ENCODE results near the gene CMSS1.

Gene CMSS1

DNA sequence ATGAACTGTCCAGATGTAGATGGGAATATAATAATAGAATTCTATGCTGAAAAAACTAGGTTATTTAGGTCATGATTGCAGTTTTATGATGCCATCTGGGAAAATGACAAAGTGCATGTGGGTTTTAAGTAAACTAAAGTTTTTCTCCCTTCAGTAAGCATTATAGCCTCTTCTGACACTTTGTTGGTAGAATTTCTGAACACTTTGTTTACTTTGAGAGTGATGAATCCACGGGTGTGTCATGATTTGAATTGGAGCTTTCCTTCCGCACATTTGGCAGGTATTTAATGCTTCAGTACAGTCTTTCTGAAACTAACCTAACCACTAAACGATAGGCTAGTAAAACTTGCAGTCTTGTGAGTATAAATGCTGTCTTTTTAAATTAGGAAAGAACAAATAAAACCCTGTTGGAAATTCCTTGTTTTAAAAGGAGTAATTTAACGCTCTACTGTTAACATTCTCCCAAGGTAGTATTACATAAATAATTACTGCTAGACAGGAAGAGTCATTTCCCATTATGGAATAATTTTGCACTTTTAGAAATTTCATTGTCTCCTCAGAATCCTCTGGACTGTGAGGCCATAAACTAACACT lies 289.7 kb downstream of the CMSS1 start:
- no peak overlapping the region for H2BK120ac ChIP-seq (ENCODE audit: insufficient read depth, low read length, poor library complexity)
- H3K4me3 ChIP-seq (ENCODE audit: low read depth, low read length) = no peak overlapping the region
- H3K79me1 ChIP-seq (ENCODE audit: low read length) = no peaks in the 10 kb centered on the region
- H2BK5ac ChIP-seq (ENCODE audit: low read depth, low read length, poor library complexity) = no peak overlapping the region
- H3K9me3 ChIP-seq (ENCODE audit: insufficient read depth, low read depth, low read length) = no peaks in the 10 kb centered on the region
- H3K4me2 ChIP-seq (ENCODE audit: low read length) = no peak overlapping the region
- H2AK5ac ChIP-seq (ENCODE audit: low read length) = no peak overlapping the region
- H2AFZ ChIP-seq (ENCODE audit: insufficient read depth, low read length, poor library complexity) = no peak overlapping the region
- no peak overlapping the region for H2BK12ac ChIP-seq (ENCODE audit: low read length)
- H3K4me1 ChIP-seq (ENCODE audit: control insufficient read depth in 1 of 2, insufficient read depth in 2 of 2, low read length in 2 of 2) = peaks cover 2% of the 10 kb centered on the region in 2 experiments
- H3K4ac ChIP-seq (ENCODE audit: low read depth, low read length) = no peak overlapping the region
- no peak for DNase-seq
- WGBS (ENCODE audit: extremely low coverage, insufficient coverage, insufficient read length) = no CpG with 5 or more reads among the region's 4 CpGs
- H4K12ac ChIP-seq (ENCODE audit: low read depth, low read length) = no peak overlapping the region
- no peak overlapping the region for H3K18ac ChIP-seq (ENCODE audit: low read length)
- H3K14ac ChIP-seq (ENCODE audit: low read length) = no peak overlapping the region
- H3K36me3 ChIP-seq (ENCODE audit: control insufficient read depth in 1 of 2, insufficient read depth in 2 of 2, low read length in 2 of 2) = no peaks in the 10 kb centered on the region
- no peak overlapping the region for H3K9ac ChIP-seq (ENCODE audit: low read length)
- no peak overlapping the region for H4K91ac ChIP-seq (ENCODE audit: low read depth, low read length)
- no peak overlapping the region for H3K23ac ChIP-seq (ENCODE audit: low read length)
- H3K79me2 ChIP-seq (ENCODE audit: control insufficient read depth, insufficient read depth, low read length, poor library complexity) = no peaks in the 10 kb centered on the region
- no peak overlapping the region for H3K27ac ChIP-seq (ENCODE audit: low read depth, low read length)
- no peak overlapping the region for H4K8ac ChIP-seq (ENCODE audit: low read depth, low read length)
- no peaks in the 10 kb centered on the region for H3K27me3 ChIP-seq (ENCODE audit: insufficient read depth, low read length)

GRCh38 chr3:100108464-100109079 lies 290.9 kb downstream of the CMSS1 start:
- no peak overlapping the region for H2BK12ac ChIP-seq (ENCODE audit: low read length)

DNA sequence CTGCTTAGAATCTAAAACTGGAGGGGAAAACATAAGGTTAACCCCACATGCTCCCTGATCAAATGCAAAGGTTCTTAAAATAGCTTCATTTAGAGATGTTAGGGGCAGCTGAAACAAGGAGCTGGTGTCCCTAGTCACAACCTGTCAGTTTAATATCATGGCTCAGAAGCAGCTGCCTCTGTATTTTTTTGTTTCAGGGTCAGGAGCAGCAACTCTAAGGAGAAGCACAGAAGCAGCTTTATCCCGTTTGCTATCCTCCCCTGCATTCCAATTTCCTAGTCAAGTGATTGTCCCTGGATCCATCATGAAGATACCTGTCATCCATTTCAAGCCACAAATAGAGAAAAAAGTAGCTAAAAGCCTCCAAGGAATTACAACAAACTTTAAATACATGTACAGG lies 292.5 kb downstream of the CMSS1 start:
- H3K9ac ChIP-seq (ENCODE audit: low read length) = no peak overlapping the region
- H3K4me1 ChIP-seq (ENCODE audit: control insufficient read depth in 1 of 2, insufficient read depth in 2 of 2, low read length in 2 of 2) = no peaks in the 10 kb centered on the region
- no peaks in the 10 kb centered on the region for H3K79me2 ChIP-seq (ENCODE audit: control insufficient read depth, insufficient read depth, low read length, poor library complexity)
- H4K8ac ChIP-seq (ENCODE audit: low read depth, low read length) = no peak overlapping the region
- H3K27me3 ChIP-seq (ENCODE audit: insufficient read depth, low read length) = no peaks in the 10 kb centered on the region
- H2AK5ac ChIP-seq (ENCODE audit: low read length) = no peak overlapping the region
- no peak overlapping the region for H3K4ac ChIP-seq (ENCODE audit: low read depth, low read length)
- H2BK5ac ChIP-seq (ENCODE audit: low read depth, low read length, poor library complexity) = no peak overlapping the region
- H2AFZ ChIP-seq (ENCODE audit: insufficient read depth, low read length, poor library complexity) = no peak overlapping the region
- H3K18ac ChIP-seq (ENCODE audit: low read length) = no peak overlapping the region
- no peak overlapping the region for H3K23ac ChIP-seq (ENCODE audit: low read length)
- no peak overlapping the region for H3K27ac ChIP-seq (ENCODE audit: low read depth, low read length)
- H3K79me1 ChIP-seq (ENCODE audit: low read length) = no peaks in the 10 kb centered on the region
- no peak overlapping the region for H2BK120ac ChIP-seq (ENCODE audit: insufficient read depth, low read length, poor library complexity)
- H3K36me3 ChIP-seq (ENCODE audit: control insufficient read depth in 1 of 2, insufficient read depth in 2 of 2, low read length in 2 of 2) = no peaks in the 10 kb centered on the region
- no CpG with 5 or more reads among the region's 1 CpG for WGBS (ENCODE audit: extremely low coverage, insufficient coverage, insufficient read length)
- H2BK12ac ChIP-seq (ENCODE audit: low read length) = no peak overlapping the region
- H4K12ac ChIP-seq (ENCODE audit: low read depth, low read length) = no peak overlapping the region
- H3K9me3 ChIP-seq (ENCODE audit: insufficient read depth, low read depth, low read length) = no peaks in the 10 kb centered on the region
- no peak overlapping the region for H4K91ac ChIP-seq (ENCODE audit: low read depth, low read length)
- no peak overlapping the region for H3K14ac ChIP-seq (ENCODE audit: low read length)
- no peak overlapping the region for H3K4me3 ChIP-seq (ENCODE audit: low read depth, low read length)
- no peak for DNase-seq
- H3K4me2 ChIP-seq (ENCODE audit: low read length) = no peak overlapping the region

More at GRCh38 chr3:100108464-100109079, 290.9 kb downstream of the CMSS1 start:
- Histone ChIP-seq H3K9ac (ENCODE audit: low read length) (no peak overlapping the region), H2BK120ac (ENCODE audit: insufficient read depth, low read length, poor library complexity) (no peak overlapping the region), H2AFZ (ENCODE audit: insufficient read depth, low read length, poor library complexity) (no peak overlapping the region), H3K27ac (ENCODE audit: low read depth, low read length) (no peak overlapping the region), H4K8ac (ENCODE audit: low read depth, low read length) (no peak overlapping the region), H2AK5ac (ENCODE audit: low read length) (no peak overlapping the region), H3K4me1 (ENCODE audit: control insufficient read depth in 1 of 2, insufficient read depth in 2 of 2, low read length in 2 of 2) (peaks cover 2% of the 10 kb centered on the region in 2 experiments), H3K4me3 (ENCODE audit: low read depth, low read length) (no peak overlapping the region), H4K91ac (ENCODE audit: low read depth, low read length) (no peak overlapping the region), H3K9me3 (ENCODE audit: insufficient read depth, low read depth, low read length) (no peaks in the 10 kb centered on the region), H3K14ac (ENCODE audit: low read length) (no peak overlapping the region), H3K4me2 (ENCODE audit: low read length) (no peak overlapping the region), H3K18ac (ENCODE audit: low read length) (no peak overlapping the region), H2BK5ac (ENCODE audit: low read depth, low read length, poor library complexity) (no peak overlapping the region), H3K23ac (ENCODE audit: low read length) (no peak overlapping the region), H3K79me1 (ENCODE audit: low read length) (no peaks in the 10 kb centered on the region), H3K4ac (ENCODE audit: low read depth, low read length) (no peak overlapping the region), H3K79me2 (ENCODE audit: control insufficient read depth, insufficient read depth, low read length, poor library complexity) (no peaks in the 10 kb centered on the region), H3K27me3 (ENCODE audit: insufficient read depth, low read length) (no peaks in the 10 kb centered on the region), H4K12ac (ENCODE audit: low read depth, low read length) (no peak overlapping the region), H3K36me3 (ENCODE audit: control insufficient read depth in 1 of 2, insufficient read depth in 2 of 2, low read length in 2 of 2) (no peaks in the 10 kb centered on the region)
- DNase-seq = peak; percentile 34 to 66
- WGBS (ENCODE audit: extremely low coverage, insufficient coverage, insufficient read length) = no CpG with 5 or more reads among the region's 7 CpGs

DNA sequence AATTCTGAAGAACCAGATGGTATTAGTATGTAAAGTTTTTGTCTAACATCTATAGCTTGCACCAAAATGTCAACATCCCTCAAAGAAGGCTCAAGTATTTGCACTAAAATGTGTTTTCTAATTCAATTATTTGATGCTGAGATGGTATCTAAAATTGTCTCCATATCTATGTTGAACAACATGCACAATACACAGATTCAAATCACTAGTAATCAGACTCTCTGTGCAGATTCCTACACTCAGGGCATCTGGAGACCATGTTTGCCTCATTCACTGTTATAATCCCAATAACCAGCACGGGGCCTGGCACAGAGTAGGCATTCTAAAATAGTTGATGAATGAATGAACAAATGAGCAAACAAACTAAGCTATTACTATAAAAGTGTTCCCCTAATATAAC lies 294.1 kb downstream of the CMSS1 start:
- Histone ChIP-seq H3K4me1 (ENCODE audit: control insufficient read depth in 1 of 2, insufficient read depth in 2 of 2, low read length in 2 of 2) (no peaks in the 10 kb centered on the region), H3K79me1 (ENCODE audit: low read length) (no peaks in the 10 kb centered on the region), H3K27me3 (ENCODE audit: insufficient read depth, low read length) (no peaks in the 10 kb centered on the region), H3K79me2 (ENCODE audit: control insufficient read depth, insufficient read depth, low read length, poor library complexity) (no peaks in the 10 kb centered on the region), H2AFZ (ENCODE audit: insufficient read depth, low read length, poor library complexity) (no peak overlapping the region), H3K18ac (ENCODE audit: low read length) (no peak overlapping the region), H2AK5ac (ENCODE audit: low read length) (no peak overlapping the region), H3K4me3 (ENCODE audit: low read depth, low read length) (no peak overlapping the region), H2BK5ac (ENCODE audit: low read depth, low read length, poor library complexity) (no peak overlapping the region), H3K14ac (ENCODE audit: low read length) (no peak overlapping the region), H3K36me3 (ENCODE audit: control insufficient read depth in 1 of 2, insufficient read depth in 2 of 2, low read length in 2 of 2) (no peaks in the 10 kb centered on the region), H4K8ac (ENCODE audit: low read depth, low read length) (no peak overlapping the region), H3K4me2 (ENCODE audit: low read length) (no peak overlapping the region), H2BK12ac (ENCODE audit: low read length) (no peak overlapping the region), H4K12ac (ENCODE audit: low read depth, low read length) (no peak overlapping the region), H3K23ac (ENCODE audit: low read length) (no peak overlapping the region), H3K9me3 (ENCODE audit: insufficient read depth, low read depth, low read length) (no peaks in the 10 kb centered on the region), H3K9ac (ENCODE audit: low read length) (no peak overlapping the region), H2BK120ac (ENCODE audit: insufficient read depth, low read length, poor library complexity) (no peak overlapping the region), H4K91ac (ENCODE audit: low read depth, low read length) (no peak overlapping the region), H3K27ac (ENCODE audit: low read depth, low read length) (no peak overlapping the region), H3K4ac (ENCODE audit: low read depth, low read length) (no peak overlapping the region)
- no peak for DNase-seq
- WGBS (ENCODE audit: extremely low coverage, insufficient coverage, insufficient read length) = no CpG with 5 or more reads among the region's 1 CpG
